Ascending aorta (tissue), 2 donors: ENCODE measurements around the gene BLNK. TPM values are rescaled to one million over a fixed set of nuclear protein-coding genes. Genes with fewer than 3 reads are reported as not detected.

Experiments used
- DNase-seq, 2 donors: peaks; one replicate each; pipeline ENCODE4 v3.0.0-alpha.2; 2019; ENCODE audit warnings: low spot score in 2 of 2
- H3K27ac ChIP-seq, 2 donors: fragments of 200-600 bp; sonication (generic); one replicate each; pipeline ENCODE4 v1.5.1; 2016 to 2017; ENCODE audit warnings: mild to moderate bottlenecking in 1 of 2
- H3K27me3 ChIP-seq: fragments of 200-600 bp; sonication (generic); one replicate; pipeline ENCODE4 v1.5.1; 2017
- H3K36me3 ChIP-seq, 2 donors: fragments of 200-600 bp; sonication (generic); one replicate each; pipeline ENCODE4 v1.5.1; 2016
- H3K4me1 ChIP-seq, 2 donors: fragments of 200-600 bp; sonication (generic); one replicate each; pipeline ENCODE4 v1.5.1; 2016 to 2017; ENCODE audit warnings: mild to moderate bottlenecking in 1 of 2
- H3K4me3 ChIP-seq, 2 donors: fragments of 200-600 bp; sonication (generic); one replicate each; pipeline ENCODE4 v1.5.1; 2016 to 2017; ENCODE audit warnings: mild to moderate bottlenecking in 1 of 2
- H3K9me3 ChIP-seq, 2 donors: fragments of 200-600 bp; sonication (generic); one replicate each; pipeline ENCODE4 v1.5.1; 2016
- intact Hi-C: fragments of 100-400 bp; cut with DNase I; formaldehyde crosslinking; loops from one replicate; pipeline ENCODE4 v1.15.1; 2023
- total RNA-seq: library from RNA; depleted of rRNA; stranded (reverse); fragments of >200 nt; gene quantifications from one replicate; pipeline ENCODE4 v1.1.0, GENCODE V29; 2016
- TF ChIP-seq, protein P1 (sequence below), 3 experiments: fragments of 200-600 bp in 2 of 3; fragments of 450-650 bp in 1 of 3; sonication (generic) in 2 of 3; IDR thresholded peaks; one replicate each; pipeline ENCODE4 v1.5.1; 2016 to 2019; ENCODE audit warnings: antibody characterized with exemption in 3 of 3, mild to moderate bottlenecking in 1 of 3, moderate library complexity in 1 of 3

Gene BLNK
- total RNA-seq, 1 donor from 2014 or later: not detected

- Histone ChIP-seq H3K4me3 (no peak overlapping the region), H3K36me3 (no peaks in the 10 kb centered on the region), H3K27me3 (no peaks in the 10 kb centered on the region), H3K4me1 (no peaks in the 10 kb centered on the region), H3K9me3 (no peaks in the 10 kb centered on the region), H3K27ac (no peak overlapping the region)
- TF ChIP-seq, protein P1, sequence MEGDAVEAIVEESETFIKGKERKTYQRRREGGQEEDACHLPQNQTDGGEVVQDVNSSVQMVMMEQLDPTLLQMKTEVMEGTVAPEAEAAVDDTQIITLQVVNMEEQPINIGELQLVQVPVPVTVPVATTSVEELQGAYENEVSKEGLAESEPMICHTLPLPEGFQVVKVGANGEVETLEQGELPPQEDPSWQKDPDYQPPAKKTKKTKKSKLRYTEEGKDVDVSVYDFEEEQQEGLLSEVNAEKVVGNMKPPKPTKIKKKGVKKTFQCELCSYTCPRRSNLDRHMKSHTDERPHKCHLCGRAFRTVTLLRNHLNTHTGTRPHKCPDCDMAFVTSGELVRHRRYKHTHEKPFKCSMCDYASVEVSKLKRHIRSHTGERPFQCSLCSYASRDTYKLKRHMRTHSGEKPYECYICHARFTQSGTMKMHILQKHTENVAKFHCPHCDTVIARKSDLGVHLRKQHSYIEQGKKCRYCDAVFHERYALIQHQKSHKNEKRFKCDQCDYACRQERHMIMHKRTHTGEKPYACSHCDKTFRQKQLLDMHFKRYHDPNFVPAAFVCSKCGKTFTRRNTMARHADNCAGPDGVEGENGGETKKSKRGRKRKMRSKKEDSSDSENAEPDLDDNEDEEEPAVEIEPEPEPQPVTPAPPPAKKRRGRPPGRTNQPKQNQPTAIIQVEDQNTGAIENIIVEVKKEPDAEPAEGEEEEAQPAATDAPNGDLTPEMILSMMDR (IDR thresholded peaks at IDR 0.05): no peak
- intact Hi-C loops: no loop called here
- no peak for DNase-seq
Measured at GRCh38 chr10:96301616-96302015, 30.2 kb upstream of the BLNK start.

GRCh38 chr10:96299383-96299782, 28.0 kb upstream of the BLNK start:
- no peak overlapping the region for H3K4me3 ChIP-seq
- DNase-seq: no peak
- TF ChIP-seq, protein P1 (IDR thresholded peaks at IDR 0.05): no peak
- H3K27me3 ChIP-seq: no peaks in the 10 kb centered on the region
- H3K9me3 ChIP-seq: no peaks in the 10 kb centered on the region
- intact Hi-C loops: no loop called here
- H3K27ac ChIP-seq: no peak overlapping the region
- H3K4me1 ChIP-seq: no peaks in the 10 kb centered on the region
- no peaks in the 10 kb centered on the region for H3K36me3 ChIP-seq

DNA sequence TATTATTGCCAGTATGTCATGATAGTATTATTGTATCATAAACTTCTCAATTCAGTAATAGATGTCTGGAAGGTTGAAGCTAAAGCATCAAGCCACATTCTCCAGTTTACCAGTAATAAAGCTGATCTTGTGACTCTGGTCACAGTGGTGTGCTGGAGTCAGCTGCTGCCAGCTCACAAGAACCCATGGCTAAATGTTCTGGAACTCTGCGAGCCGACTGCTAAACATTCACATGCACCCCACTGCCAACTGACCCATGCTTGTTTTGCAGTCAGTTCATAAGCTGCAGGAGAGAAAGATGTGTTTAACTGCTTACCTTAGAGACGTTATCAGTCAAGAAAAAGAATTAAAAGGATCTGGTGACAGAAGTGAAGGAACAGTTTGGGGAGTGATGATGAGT, 27.0 kb upstream of the BLNK start:
- no peak for DNase-seq
- Histone ChIP-seq H3K9me3 (no peaks in the 10 kb centered on the region), H3K27ac (no peak overlapping the region), H3K4me1 (no peaks in the 10 kb centered on the region), H3K4me3 (no peak overlapping the region), H3K36me3 (no peaks in the 10 kb centered on the region), H3K27me3 (no peaks in the 10 kb centered on the region)
- TF ChIP-seq, protein P1 (IDR thresholded peaks at IDR 0.05): no peak
- intact Hi-C loops: no loop called here

DNA sequence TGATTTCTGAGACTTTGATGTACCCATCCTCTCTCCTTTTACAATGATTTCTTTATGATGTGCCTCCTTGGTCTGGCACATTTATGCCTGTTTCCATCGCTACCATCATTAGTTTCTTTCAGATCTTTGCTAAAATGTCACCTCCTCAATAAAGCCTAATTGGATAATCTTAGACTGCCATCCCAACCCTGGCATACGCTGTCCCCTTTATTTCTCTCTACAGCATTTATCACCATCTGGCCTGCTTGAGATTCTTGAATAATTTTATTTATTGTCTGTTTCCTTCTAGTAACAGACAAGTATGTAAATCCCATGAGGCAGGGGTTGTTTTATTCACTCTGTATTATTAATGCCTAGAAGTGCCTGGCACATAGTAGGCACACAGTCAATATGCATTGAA, 26.1 kb upstream of the BLNK start:
- no peak for DNase-seq
- intact Hi-C loops: no loop called here
- Histone ChIP-seq H3K27me3 (no peaks in the 10 kb centered on the region), H3K9me3 (no peaks in the 10 kb centered on the region), H3K36me3 (no peaks in the 10 kb centered on the region), H3K4me3 (no peak overlapping the region), H3K27ac (no peak overlapping the region), H3K4me1 (no peaks in the 10 kb centered on the region)
- TF ChIP-seq, protein P1 (IDR thresholded peaks at IDR 0.05): no peak

DNA sequence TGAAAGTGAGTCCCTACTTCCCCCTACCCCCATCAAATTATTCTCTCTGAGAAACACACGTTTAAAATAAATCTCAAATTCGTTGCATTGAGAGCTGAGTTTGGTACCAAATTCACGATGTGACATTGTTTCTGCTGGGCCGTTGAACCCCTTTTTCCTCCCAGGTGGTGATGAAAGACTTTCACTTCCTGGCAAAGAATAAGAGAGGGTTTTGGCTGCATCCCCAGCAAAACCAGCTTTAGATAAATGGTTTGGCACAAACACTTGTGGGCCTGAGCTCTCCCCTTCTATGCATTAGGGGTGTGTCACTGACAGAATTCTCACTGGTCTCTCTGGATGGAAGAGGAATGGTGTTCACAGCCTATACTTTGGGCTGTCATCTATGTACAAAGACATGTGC, 24.1 kb upstream of the BLNK start:
- Histone ChIP-seq H3K27ac (no peak overlapping the region), H3K27me3 (no peaks in the 10 kb centered on the region), H3K4me3 (no peak overlapping the region), H3K36me3 (no peaks in the 10 kb centered on the region), H3K9me3 (no peaks in the 10 kb centered on the region), H3K4me1 (no peaks in the 10 kb centered on the region)
- intact Hi-C loops: no loop called here
- DNase-seq: no peak
- TF ChIP-seq, protein P1 (IDR thresholded peaks at IDR 0.05): no peak
